Myocyte (in vitro differentiated cells): Measurements from ENCODE around the gene B9D2. TPM values are rescaled to one million over a fixed set of nuclear protein-coding genes. Genes with fewer than 3 reads are reported as not detected.
A peak's percentile ranks its signal among the peaks of the same experiment; 100 is the strongest.
"Not testable (repeated sequence)": the region's sequence is repeated elsewhere in the genome, so short reads cannot be mapped to it uniquely, and the experiment has no call there.

ENCODE experiments used
- DNase-seq: peaks from one replicate; pipeline ENCODE4 v3.0.0-alpha.2; 2012; ENCODE audit warnings: low read depth
- total RNA-seq: library from RNA; depleted of rRNA; stranded (reverse); fragments of >200 nt; gene quantifications from 2 replicates; pipeline ENCODE4 v1.2.3, GENCODE V29; 2014

B9D2 gene
- total RNA-seq, 1 donor from 2014 or later = 3.5 TPM

- DNase-seq = peak; percentile 23
These were observed 28.8 kb upstream of the B9D2 start for GRCh38 chr19:41392775-41393174.

- no peak for DNase-seq
These were observed 27.7 kb upstream of the B9D2 start for GRCh38 chr19:41391618-41392017.

- no peak for DNase-seq
These were observed 22.5 kb upstream of the B9D2 start for GRCh38 chr19:41386442-41386841.

- no peak for DNase-seq
These were observed 20.4 kb upstream of the B9D2 start for GRCh38 chr19:41384351-41384750.

DNA sequence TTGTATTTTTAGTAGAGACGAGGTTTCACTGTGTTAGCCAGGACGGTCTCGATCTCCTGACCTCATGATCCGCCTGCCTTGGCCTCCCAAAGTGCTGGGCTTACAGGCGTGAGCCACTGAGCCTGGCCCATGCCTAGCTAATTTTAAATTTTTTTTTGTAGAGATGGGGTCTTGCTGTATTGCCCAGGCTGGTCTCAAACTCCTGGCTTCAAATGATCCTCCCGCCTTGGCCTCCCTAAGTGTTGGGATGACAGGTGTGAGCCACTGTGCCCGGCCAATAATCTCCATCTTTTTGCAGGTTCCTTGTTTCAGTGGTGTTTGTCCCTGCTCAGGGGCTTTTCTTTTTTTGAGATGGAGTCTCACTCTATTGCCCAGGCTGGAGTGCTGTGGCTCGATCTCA lies 17.6 kb upstream of the B9D2 start:
- not testable (repeated sequence) for DNase-seq

- DNase-seq = no peak
These were observed 14.2 kb upstream of the B9D2 start for GRCh38 chr19:41377977-41378709.

DNA sequence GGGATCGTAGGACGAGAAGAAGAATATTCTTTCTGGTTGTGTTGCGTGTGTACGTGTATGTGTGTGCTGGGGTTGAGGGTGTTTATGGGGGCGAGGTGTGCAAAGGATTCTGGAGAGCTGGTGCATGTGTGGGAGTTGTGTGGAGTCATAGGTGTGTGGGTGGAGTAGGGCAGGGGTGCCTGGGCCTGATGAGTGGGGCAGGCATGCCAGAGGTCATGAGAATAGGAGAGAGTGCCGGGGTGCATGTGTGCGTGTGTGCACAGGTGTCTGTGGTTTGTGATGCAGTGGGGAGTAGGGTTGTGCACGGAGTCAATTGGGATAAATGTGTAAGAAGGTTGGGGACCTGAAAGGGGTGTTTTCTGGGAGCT lies 13.0 kb upstream of the B9D2 start:
- no peak for DNase-seq

DNA sequence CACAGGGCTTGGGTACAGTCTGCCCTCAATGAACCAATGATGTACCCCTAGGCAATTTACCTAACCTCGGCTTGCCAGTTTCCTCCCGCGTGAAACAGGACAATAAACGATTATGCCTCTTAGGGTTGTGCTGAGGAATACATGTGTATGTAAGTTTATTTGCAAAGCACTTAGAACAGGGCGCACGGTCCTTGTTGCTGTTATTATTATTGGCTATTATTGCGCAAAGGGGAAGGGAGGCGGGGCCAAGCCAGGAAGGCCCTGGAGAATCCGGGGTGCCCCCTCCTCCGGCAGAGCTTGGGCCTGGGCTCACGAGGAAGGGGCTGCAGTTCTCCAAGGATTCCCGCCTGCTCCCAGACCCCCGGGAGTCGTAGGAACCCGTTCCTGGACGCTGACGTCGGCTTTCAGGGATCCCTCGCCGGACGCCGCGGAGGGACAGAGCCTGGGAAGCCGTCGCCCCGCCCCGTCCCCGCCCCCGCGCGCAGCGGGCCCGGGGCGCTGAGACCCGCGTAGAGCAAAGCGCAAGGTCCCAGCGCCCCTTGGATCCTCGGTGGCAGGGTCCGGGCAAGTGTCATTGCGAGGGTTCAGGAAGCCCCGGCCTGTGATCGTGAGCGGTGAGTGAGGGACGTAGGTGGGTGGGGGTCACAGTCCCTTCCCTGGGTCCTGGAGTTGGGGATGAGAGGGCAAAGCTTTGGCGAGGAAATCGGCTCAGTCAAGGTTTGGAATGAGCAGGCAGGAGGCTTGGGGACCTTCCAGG lies 12.5 kb upstream of the B9D2 start, which contains the start of gene TMEM91:
TMEM91 (plus strand) TSS at position 293 of the 757 bp plus-strand sequence. CDS start 1,777 bp downstream, outside the sequence.
- DNase-seq = no peak

- peak; percentile 98 for DNase-seq
These were observed 10.0 kb upstream of the B9D2 start for GRCh38 chr19:41373993-41374392.

GRCh38 chr19:41372501-41372900 lies 8.6 kb upstream of the B9D2 start:
- no peak for DNase-seq

DNA sequence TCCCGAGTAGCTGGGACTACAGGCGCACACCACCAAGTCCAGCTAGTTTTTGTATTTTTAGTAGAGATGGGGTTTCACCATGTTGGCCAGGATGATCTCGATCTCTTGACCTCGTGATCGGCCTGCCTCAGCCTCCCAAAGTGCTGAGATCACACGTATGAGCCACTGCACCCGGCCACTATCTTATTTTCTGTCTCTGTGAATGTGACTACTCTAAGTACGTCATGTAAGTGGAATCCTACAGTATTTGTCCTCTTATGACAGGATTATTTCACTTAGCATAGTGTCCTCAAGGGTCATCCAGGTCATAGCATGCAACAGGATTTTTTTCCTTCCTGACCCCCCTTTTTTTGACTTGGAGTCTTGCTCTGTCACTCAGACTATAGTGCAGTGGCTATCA lies 7.6 kb upstream of the B9D2 start:
- no peak for DNase-seq

DNA sequence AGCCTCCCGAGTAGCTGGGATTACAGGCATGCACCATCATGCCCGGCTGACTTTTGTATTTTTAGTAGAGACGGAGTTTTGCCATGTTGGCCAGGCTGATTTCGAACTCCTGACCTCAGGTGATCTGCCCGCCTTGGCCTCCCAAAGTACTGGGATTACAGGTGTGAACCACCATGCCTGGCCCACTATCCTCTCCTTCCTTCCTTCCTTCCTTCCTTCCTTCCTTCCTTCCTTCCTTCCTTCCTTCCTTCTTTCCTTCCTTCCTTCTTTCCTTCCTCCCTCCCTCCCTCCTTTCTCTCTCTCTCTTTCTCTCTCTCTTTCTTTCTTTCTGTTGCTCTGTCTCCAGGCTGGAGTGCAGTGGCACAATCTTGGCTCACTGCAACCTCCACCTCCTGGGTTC lies 7.2 kb upstream of the B9D2 start:
- DNase-seq = not testable (repeated sequence)

GRCh38 chr19:41369769-41370168 lies 5.8 kb upstream of the B9D2 start:
- no peak for DNase-seq

DNA sequence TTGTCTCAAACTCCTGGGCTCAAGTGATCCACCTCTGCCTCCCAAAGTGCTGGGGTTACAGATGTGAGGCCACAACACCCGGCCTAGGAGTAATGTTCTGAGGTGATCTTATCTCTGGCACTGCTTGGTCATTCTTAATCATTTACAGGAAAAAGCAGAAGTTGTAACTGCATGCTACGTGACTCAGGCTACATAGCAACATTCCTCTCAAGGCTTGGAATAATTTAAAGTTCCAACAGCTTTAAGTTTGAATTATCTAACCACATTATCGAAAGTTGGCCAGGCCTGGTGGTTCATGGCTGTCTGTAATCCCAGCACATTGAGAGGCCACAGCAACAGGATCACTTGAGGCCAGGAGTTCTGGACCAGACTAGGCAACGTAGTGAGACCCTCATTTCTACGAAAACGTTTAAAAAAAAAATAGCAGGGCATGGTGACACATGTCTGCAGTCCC lies 3.9 kb upstream of the B9D2 start:
- DNase-seq = no peak

- DNase-seq = no peak
These were observed 2.1 kb upstream of the B9D2 start for GRCh38 chr19:41366089-41366488.

DNA sequence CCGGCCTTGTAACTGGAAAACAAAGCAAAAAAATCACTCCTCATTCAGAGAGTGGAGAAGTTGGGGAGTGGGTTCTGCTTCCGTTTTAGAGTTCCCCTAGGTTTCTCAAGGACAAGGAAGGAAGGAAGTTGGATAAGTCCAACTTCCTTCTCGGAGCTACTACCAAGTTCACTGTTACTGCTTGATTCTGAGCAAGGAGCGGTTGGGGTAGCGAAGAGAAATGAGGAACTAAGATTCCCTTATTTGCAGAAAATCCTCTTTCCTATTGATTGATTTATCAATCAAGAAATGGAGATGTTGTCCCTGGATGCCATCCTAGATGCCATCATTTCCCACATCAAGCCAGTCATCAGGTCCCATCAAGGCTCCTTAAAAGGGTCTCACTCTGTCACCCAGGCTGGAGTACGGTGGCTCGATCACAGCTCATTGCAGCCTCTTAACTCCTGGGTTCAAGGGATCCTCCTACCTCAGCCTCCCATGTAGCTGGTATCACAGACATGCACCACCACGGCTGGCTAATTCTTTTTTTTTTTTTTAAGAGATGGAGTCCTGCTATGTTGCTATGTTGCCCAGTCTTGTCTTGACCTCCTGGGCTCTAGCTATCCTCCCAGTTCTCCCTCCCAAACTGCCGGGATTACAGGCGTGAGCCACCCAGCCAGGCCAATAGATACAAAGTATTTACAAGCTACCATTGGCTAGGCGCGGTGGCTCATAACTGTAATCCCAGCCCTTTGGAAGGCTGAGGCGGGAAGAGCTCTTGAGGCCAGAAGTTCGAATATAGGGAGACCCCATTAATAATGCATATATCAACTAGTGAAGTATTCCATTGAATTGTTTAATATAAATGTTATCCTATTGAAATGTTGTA lies 809 bp upstream of the B9D2 start:
- no peak for DNase-seq

DNA sequence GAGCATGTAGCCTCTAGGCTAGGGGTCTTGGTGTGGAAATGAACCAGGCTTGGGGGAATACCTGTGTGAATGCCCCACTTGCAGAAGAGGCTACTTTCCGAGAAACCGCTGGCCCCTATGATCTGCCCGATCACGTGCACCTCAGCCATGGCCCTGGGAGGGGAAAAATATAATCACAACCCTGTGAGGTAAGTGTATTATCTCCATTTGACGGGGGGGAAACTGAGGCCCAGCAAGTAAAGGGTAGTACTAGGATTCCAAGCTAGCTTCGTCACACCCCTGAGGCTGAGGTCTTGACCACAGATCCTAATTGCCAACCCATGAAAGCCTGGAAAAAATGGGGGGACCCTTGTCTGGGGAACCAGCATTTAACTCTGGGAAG lies 587 bp downstream of the B9D2 start:
- no peak for DNase-seq

GRCh38 chr19:41362143-41362847 lies 1.7 kb downstream of the B9D2 start:
- no peak for DNase-seq

GRCh38 chr19:41359741-41360140 lies 4.2 kb downstream of the B9D2 start:
- no peak for DNase-seq

GRCh38 chr19:41357746-41358145 lies 6.2 kb downstream of the B9D2 start:
- no peak for DNase-seq
